ENCODE measurements around the gene DOCK8.

GRCh38 chr9:217950-218349, 3.3 kb downstream of the DOCK8 start:
- TF ChIP-seq CTCF (IDR thresholded peaks at IDR 0.05), result no peak
- no peak for TF ChIP-seq POLR2A (IDR thresholded peaks at IDR 0.05)
